Liver (tissue), 9 donors: ENCODE data around the gene MOXD1. TPM values are rescaled to one million over a fixed set of nuclear protein-coding genes. Genes with fewer than 3 reads are reported as not detected.

Experiments
- DNase-seq: peaks from one replicate; pipeline ENCODE4 v3.0.0-alpha.2; 2017; ENCODE audit warnings: low spot score
- H3K27ac ChIP-seq, 2 donors: one replicate each; pipeline ENCODE4 v1.7.0; 2013; ENCODE audit warnings: inconsistent platforms in 2 of 2, low read length in 2 of 2, control low read depth in 1 of 2, low read depth in 1 of 2, mild to moderate bottlenecking in 1 of 2
- H3K27me3 ChIP-seq, 4 donors: one replicate each; pipeline versions ENCODE4 v1.6.1 to v1.7.0; 2013; ENCODE audit warnings: low read length in 3 of 4, inconsistent platforms in 1 of 4, mild to moderate bottlenecking in 1 of 4, moderate library complexity in 1 of 4; ENCODE audit not compliant: control insufficient read depth in 4 of 4, insufficient read depth in 4 of 4
- H3K36me3 ChIP-seq, 4 donors: one replicate each; pipeline versions ENCODE4 v1.6.1 to v1.7.0; 2013; ENCODE audit warnings: low read length in 3 of 4, mild to moderate bottlenecking in 3 of 4, low read depth in 1 of 4, moderate library complexity in 1 of 4; ENCODE audit not compliant: control insufficient read depth in 4 of 4, insufficient read depth in 3 of 4
- H3K4me1 ChIP-seq, 4 donors: one replicate each; pipeline versions ENCODE4 v1.6.1 to v1.7.0; 2013; ENCODE audit warnings: low read length in 3 of 4, mild to moderate bottlenecking in 3 of 4, moderate library complexity in 1 of 4; ENCODE audit not compliant: control insufficient read depth in 4 of 4, insufficient read depth in 4 of 4
- H3K4me3 ChIP-seq, 3 donors: one replicate each; pipeline versions ENCODE4 v1.6.1 to v1.7.0; 2013; ENCODE audit warnings: low read length in 3 of 3, control low read depth in 1 of 3, low read depth in 1 of 3, mild to moderate bottlenecking in 1 of 3
- H3K9ac ChIP-seq, 2 donors: one replicate each; pipeline ENCODE4 v1.7.0; 2013; ENCODE audit warnings: low read length in 2 of 2, mild to moderate bottlenecking in 2 of 2, moderate library complexity in 2 of 2, control low read depth in 1 of 2, low read depth in 1 of 2
- H3K9me3 ChIP-seq, 4 donors: one replicate each; pipeline versions ENCODE4 v1.6.1 to v1.7.0; 2013; ENCODE audit warnings: low read length in 3 of 4; ENCODE audit not compliant: control insufficient read depth in 4 of 4
- EGR1 ChIP-seq, 2 donors: IDR thresholded peaks; 2 replicates each; pipeline ENCODE4 v1.6.1; 2016 to 2018; ENCODE audit warnings: antibody characterized with exemption in 2 of 2, low read depth in 2 of 2
- FOXA1 ChIP-seq: IDR thresholded peaks from 2 replicates; pipeline ENCODE4 v1.6.1; 2016; ENCODE audit warnings: antibody characterized with exemption
- FOXA2 ChIP-seq: IDR thresholded peaks from 2 replicates; pipeline ENCODE4 v1.6.1; 2016; ENCODE audit warnings: antibody characterized with exemption
- GABPA ChIP-seq, 2 donors: IDR thresholded peaks in 1 of 2; conservative IDR thresholded peaks in 1 of 2; 2 replicates each; pipeline ENCODE4 v1.6.1; 2016; ENCODE audit warnings: antibody characterized with exemption in 2 of 2, mild to moderate bottlenecking in 1 of 2, moderate library complexity in 1 of 2
- HNF4A ChIP-seq, 2 donors: conservative IDR thresholded peaks; 2 replicates each; pipeline ENCODE4 v1.6.1; 2016; ENCODE audit warnings: antibody characterized with exemption in 2 of 2, mild to moderate bottlenecking in 2 of 2
- JUND ChIP-seq, 2 donors: IDR thresholded peaks; 2 replicates each; pipeline ENCODE4 v1.6.1; 2016; ENCODE audit warnings: antibody characterized with exemption in 2 of 2
- RAD21 ChIP-seq, 2 donors: IDR thresholded peaks; 2 replicates each; pipeline ENCODE4 v1.6.1; 2016; ENCODE audit warnings: antibody characterized with exemption in 2 of 2, mild to moderate bottlenecking in 2 of 2
- RXRA ChIP-seq, 2 donors: IDR thresholded peaks; 2 replicates each; pipeline ENCODE4 v1.6.1; 2017 to 2018; ENCODE audit warnings: antibody characterized with exemption in 2 of 2, mild to moderate bottlenecking in 1 of 2
- SP1 ChIP-seq: IDR thresholded peaks from 2 replicates; pipeline ENCODE4 v1.6.1; 2018; ENCODE audit warnings: antibody characterized with exemption, mild to moderate bottlenecking
- TAF1 ChIP-seq: conservative IDR thresholded peaks from 2 replicates; pipeline ENCODE4 v1.6.1; 2016; ENCODE audit warnings: antibody characterized with exemption, mild to moderate bottlenecking
- YY1 ChIP-seq: IDR thresholded peaks from 2 replicates; pipeline ENCODE4 v1.6.1; 2016; ENCODE audit warnings: antibody characterized with exemption, mild to moderate bottlenecking
- whole genome bisulfite sequencing: extraction: QIAGEN DNeasy Blood & Tissue Kit; methylation state at CpG from one replicate; pipeline ENCODE4 v1.1.7; 2013; 5-methylcytosine and 5-hydroxymethylcytosine counted together
- polyA plus RNA-seq, 2 donors: library from polyadenylated mRNA; stranded (reverse) in 1 of 2; unstranded in 1 of 2; fragments of 200-250 nt in 1 of 2; fragments of >200 nt in 1 of 2; fragmentation: Nextera tagmentation in 1 of 2; extraction: Ambion mirVana in 1 of 2; gene quantifications; one replicate each; pipeline versions ENCODE4 v1.2.1 to v1.2.3, GENCODE V29; 2013 to 2015
- total RNA-seq, 2 donors: library from RNA; depleted of rRNA; stranded (reverse); fragments of >200 nt; gene quantifications; one replicate each; pipeline ENCODE4 v1.2.3, GENCODE V29; 2014
- TF ChIP-seq, protein P1 (sequence below): IDR thresholded peaks from 2 replicates; pipeline ENCODE4 v1.6.1; 2016; ENCODE audit warnings: antibody characterized with exemption
- TF ChIP-seq, protein P2 (sequence below): IDR thresholded peaks from 2 replicates; pipeline ENCODE4 v1.6.1; 2016; ENCODE audit warnings: antibody characterized with exemption
- TF ChIP-seq, protein P3 (sequence below): IDR thresholded peaks from 2 replicates; pipeline ENCODE4 v1.6.1; 2016; ENCODE audit warnings: antibody characterized with exemption
- TF ChIP-seq, protein P4 (sequence below): fragments of 150-350 bp; IDR thresholded peaks from 2 replicates; pipeline ENCODE4 v1.5.1; 2017; ENCODE audit warnings: improper control_type of control experiment, low read depth, low read length; ENCODE audit not compliant: missing input control
- TF ChIP-seq, protein P5 (sequence below): IDR thresholded peaks from 2 replicates; pipeline ENCODE4 v1.6.1; 2016; ENCODE audit warnings: antibody characterized with exemption, mild to moderate bottlenecking
- donor health status: healthy.
- donor health status: healthy.
- donor health status: healthy.
- donor health status: healthy.
- donor health status: healthy.

The MOXD1 gene
- total and polyA plus RNA-seq, 4 donors = 0.14 to 0.48 (median 0.24) TPM

DNA sequence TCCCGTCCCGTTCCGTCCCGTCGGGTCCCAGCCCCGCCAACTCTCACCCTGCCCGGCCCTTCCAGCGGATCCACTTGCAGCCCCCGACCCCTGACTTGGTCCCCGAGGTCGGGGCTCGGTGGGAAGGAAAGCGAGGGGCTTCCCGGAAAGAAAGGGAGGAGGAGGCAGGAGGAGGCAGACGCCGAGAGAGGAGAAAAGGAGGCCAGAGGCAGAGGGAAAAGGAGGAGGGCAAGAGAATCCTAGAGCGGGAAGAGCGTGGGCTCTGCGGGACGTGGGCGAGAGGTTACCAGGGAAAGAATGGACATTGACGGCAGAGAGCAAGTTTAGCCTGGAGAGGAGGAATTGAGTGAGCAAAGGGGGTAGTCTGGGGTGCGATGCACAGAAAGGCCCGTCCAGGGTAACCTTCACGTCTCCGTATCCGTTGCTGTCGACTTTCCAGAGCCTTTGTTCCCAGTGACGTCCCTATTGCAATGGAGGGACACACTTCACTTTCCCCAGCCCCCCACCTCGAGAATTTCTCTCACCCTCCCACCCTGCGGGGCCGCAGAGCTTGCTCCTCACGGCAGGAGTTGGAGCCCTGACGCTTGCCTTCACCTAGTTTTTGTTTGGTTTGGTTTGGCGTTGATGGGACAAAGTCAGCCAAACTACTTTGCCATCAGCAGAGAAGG is 477 bp upstream of the MOXD1 start:
- no peak for DNase-seq
- H3K4me1 ChIP-seq = peaks cover 9 to 13% (median 11%) of the 10 kb centered on the region in 4 donors
- H3K27ac ChIP-seq = no peak overlapping the region
- WGBS = 10% methylated on average over 35 of the region's 35 CpGs
- H3K9ac ChIP-seq = no peak overlapping the region
- peaks cover 0 to 3% (median 0%) of the 10 kb centered on the region in 4 donors for H3K9me3 ChIP-seq
- peaks cover 2 to 12% (median 7%) of the 10 kb centered on the region in 4 donors for H3K27me3 ChIP-seq
- H3K4me3 ChIP-seq = peak overlapping the region in 2 of 3 donors; percentile 37 to 57
- no peaks in the 10 kb centered on the region for H3K36me3 ChIP-seq
- TF ChIP-seq, protein P1, sequence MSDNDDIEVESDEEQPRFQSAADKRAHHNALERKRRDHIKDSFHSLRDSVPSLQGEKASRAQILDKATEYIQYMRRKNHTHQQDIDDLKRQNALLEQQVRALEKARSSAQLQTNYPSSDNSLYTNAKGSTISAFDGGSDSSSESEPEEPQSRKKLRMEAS = no peak
- TF ChIP-seq JUND (IDR thresholded peaks at IDR 0.05) (no peak), FOXA2 (no peak), TAF1 (no peak), SP1 (no peak), YY1 (no peak), RXRA (IDR thresholded peaks at IDR 0.05) (no peak), FOXA1 (no peak), HNF4A (conservative IDR thresholded peaks at IDR 0.05) (no peak), RAD21 (IDR thresholded peaks at IDR 0.05) (no peak), GABPA (IDR thresholded peaks at IDR 0.05 in 1 of 2, conservative IDR thresholded peaks at IDR 0.05 in 1 of 2) (no peak), EGR1 (IDR thresholded peaks at IDR 0.05; ENCODE audit: low read depth in 2 of 2) (no peak)
- TF ChIP-seq, protein P2, sequence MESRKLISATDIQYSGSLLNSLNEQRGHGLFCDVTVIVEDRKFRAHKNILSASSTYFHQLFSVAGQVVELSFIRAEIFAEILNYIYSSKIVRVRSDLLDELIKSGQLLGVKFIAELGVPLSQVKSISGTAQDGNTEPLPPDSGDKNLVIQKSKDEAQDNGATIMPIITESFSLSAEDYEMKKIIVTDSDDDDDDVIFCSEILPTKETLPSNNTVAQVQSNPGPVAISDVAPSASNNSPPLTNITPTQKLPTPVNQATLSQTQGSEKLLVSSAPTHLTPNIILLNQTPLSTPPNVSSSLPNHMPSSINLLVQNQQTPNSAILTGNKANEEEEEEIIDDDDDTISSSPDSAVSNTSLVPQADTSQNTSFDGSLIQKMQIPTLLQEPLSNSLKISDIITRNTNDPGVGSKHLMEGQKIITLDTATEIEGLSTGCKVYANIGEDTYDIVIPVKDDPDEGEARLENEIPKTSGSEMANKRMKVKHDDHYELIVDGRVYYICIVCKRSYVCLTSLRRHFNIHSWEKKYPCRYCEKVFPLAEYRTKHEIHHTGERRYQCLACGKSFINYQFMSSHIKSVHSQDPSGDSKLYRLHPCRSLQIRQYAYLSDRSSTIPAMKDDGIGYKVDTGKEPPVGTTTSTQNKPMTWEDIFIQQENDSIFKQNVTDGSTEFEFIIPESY = no peak
- TF ChIP-seq, protein P3, sequence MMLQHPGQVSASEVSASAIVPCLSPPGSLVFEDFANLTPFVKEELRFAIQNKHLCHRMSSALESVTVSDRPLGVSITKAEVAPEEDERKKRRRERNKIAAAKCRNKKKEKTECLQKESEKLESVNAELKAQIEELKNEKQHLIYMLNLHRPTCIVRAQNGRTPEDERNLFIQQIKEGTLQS = no peak
- TF ChIP-seq, protein P4, sequence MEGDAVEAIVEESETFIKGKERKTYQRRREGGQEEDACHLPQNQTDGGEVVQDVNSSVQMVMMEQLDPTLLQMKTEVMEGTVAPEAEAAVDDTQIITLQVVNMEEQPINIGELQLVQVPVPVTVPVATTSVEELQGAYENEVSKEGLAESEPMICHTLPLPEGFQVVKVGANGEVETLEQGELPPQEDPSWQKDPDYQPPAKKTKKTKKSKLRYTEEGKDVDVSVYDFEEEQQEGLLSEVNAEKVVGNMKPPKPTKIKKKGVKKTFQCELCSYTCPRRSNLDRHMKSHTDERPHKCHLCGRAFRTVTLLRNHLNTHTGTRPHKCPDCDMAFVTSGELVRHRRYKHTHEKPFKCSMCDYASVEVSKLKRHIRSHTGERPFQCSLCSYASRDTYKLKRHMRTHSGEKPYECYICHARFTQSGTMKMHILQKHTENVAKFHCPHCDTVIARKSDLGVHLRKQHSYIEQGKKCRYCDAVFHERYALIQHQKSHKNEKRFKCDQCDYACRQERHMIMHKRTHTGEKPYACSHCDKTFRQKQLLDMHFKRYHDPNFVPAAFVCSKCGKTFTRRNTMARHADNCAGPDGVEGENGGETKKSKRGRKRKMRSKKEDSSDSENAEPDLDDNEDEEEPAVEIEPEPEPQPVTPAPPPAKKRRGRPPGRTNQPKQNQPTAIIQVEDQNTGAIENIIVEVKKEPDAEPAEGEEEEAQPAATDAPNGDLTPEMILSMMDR = no peak
- TF ChIP-seq, protein P5, sequence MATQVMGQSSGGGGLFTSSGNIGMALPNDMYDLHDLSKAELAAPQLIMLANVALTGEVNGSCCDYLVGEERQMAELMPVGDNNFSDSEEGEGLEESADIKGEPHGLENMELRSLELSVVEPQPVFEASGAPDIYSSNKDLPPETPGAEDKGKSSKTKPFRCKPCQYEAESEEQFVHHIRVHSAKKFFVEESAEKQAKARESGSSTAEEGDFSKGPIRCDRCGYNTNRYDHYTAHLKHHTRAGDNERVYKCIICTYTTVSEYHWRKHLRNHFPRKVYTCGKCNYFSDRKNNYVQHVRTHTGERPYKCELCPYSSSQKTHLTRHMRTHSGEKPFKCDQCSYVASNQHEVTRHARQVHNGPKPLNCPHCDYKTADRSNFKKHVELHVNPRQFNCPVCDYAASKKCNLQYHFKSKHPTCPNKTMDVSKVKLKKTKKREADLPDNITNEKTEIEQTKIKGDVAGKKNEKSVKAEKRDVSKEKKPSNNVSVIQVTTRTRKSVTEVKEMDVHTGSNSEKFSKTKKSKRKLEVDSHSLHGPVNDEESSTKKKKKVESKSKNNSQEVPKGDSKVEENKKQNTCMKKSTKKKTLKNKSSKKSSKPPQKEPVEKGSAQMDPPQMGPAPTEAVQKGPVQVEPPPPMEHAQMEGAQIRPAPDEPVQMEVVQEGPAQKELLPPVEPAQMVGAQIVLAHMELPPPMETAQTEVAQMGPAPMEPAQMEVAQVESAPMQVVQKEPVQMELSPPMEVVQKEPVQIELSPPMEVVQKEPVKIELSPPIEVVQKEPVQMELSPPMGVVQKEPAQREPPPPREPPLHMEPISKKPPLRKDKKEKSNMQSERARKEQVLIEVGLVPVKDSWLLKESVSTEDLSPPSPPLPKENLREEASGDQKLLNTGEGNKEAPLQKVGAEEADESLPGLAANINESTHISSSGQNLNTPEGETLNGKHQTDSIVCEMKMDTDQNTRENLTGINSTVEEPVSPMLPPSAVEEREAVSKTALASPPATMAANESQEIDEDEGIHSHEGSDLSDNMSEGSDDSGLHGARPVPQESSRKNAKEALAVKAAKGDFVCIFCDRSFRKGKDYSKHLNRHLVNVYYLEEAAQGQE = no peak
